ENCODE data around the gene PRIM2. TPM values are rescaled to one million over a fixed set of nuclear protein-coding genes. Genes with fewer than 3 reads are reported as not detected.

PRIM2 gene
- total and polyA plus RNA-seq, 10 of the 15 experiments (the other 5 are each of a cell fraction or from before 2014, with no cell fraction given): 13.2 to 38.6 (median 25.1) TPM

GRCh38 chr6:57298741-57299140 is 18.7 kb upstream of the PRIM2 start (continued):
- TF ChIP-seq HSF1 (IDR thresholded peaks at IDR 0.05; ENCODE audit: low read depth, low read length): no peak

- Histone ChIP-seq H2AFZ (ENCODE audit: control insufficient read depth, low read depth, low read length) (no peak overlapping the region), H3K9ac (ENCODE audit: control insufficient read depth, insufficient read depth, low read length) (no peak overlapping the region), H3K4me1 (ENCODE audit: control insufficient read depth, insufficient read depth, low read length) (no peaks in the 10 kb centered on the region), H3K9me3 (replicated peaks; ENCODE audit: control insufficient read depth, insufficient read depth, low read length) (no peaks in the 10 kb centered on the region), H4K20me1 (ENCODE audit: control insufficient read depth, insufficient read depth) (no peaks in the 10 kb centered on the region), H3K27me3 (replicated peaks in 1 of 2; ENCODE audit: control insufficient read depth in 2 of 2, insufficient read depth in 2 of 2, low read length in 1 of 2) (no peaks in the 10 kb centered on the region), H3K36me3 (ENCODE audit: control insufficient read depth in 2 of 2, insufficient read depth in 2 of 2, low read length in 1 of 2) (no peaks in the 10 kb centered on the region), H3K4me2 (ENCODE audit: control insufficient read depth, insufficient read depth) (no peak overlapping the region), H3K79me2 (ENCODE audit: control insufficient read depth, insufficient read depth, low read length) (no peaks in the 10 kb centered on the region), H3K27ac (ENCODE audit: control insufficient read depth, insufficient read depth) (no peak overlapping the region), H3K4me3 (no peak overlapping the region)
- ChIA-PET SMC1A (ENCODE audit: uncharacterized antibody, unreplicated experiment) (no interaction called here), RAD21 (ENCODE audit: unreplicated experiment) (no interaction called here), CTCF (interaction anchor here (1.0 kb wide), 1 partner anchor 397 kb away, joined by 3 read pairs; no protein-coding TSS in a partner anchor), POLR2A (no interaction called here)
- no TSS peak for BruUV-seq (replicated peaks)
- FAIRE-seq (no peak), ATAC-seq (no peak), DNase-seq (ENCODE audit: low read depth, low spot score) (no peak)
- intact Hi-C loops (cut with micrococcal nuclease; ENCODE audit: unreplicated experiment): no loop called here
- in situ Hi-C loops (cut with MboI): no loop called here
- 35% methylated on average over 1 of the region's 1 CpG for WGBS (ENCODE audit: insufficient coverage, insufficient replicate concordance, low lambda C conversion rate, missing lambda C conversion rate)
- TF ChIP-seq SMAD5 (IDR thresholded peaks at IDR 0.05; ENCODE audit: low read depth) (no peak), SMAD1 (IDR thresholded peaks at IDR 0.05; ENCODE audit: low read depth, partially characterized antibody) (no peak), SUPT20H (IDR thresholded peaks at IDR 0.05; ENCODE audit: borderline replicate concordance, control insufficient read depth, low read depth, low read length) (no peak), SREBF2 (IDR thresholded peaks at IDR 0.05; ENCODE audit: low read length) (no peak), RELA (IDR thresholded peaks at IDR 0.05; ENCODE audit: borderline replicate concordance, partially characterized antibody) (no peak), CHD2 (IDR thresholded peaks at IDR 0.05; ENCODE audit: borderline replicate concordance, low read depth, low read length) (no peak), SMARCA5 (IDR thresholded peaks at IDR 0.05) (no peak), CEBPZ (IDR thresholded peaks at IDR 0.05; ENCODE audit: low read depth, low read length) (no peak), NR2F1 (conservative IDR thresholded peaks at IDR 0.05) (no peak), TCF12 (IDR thresholded peaks at IDR 0.05; ENCODE audit: low read depth, low read length) (no peak)
- TF ChIP-seq, protein P1, sequence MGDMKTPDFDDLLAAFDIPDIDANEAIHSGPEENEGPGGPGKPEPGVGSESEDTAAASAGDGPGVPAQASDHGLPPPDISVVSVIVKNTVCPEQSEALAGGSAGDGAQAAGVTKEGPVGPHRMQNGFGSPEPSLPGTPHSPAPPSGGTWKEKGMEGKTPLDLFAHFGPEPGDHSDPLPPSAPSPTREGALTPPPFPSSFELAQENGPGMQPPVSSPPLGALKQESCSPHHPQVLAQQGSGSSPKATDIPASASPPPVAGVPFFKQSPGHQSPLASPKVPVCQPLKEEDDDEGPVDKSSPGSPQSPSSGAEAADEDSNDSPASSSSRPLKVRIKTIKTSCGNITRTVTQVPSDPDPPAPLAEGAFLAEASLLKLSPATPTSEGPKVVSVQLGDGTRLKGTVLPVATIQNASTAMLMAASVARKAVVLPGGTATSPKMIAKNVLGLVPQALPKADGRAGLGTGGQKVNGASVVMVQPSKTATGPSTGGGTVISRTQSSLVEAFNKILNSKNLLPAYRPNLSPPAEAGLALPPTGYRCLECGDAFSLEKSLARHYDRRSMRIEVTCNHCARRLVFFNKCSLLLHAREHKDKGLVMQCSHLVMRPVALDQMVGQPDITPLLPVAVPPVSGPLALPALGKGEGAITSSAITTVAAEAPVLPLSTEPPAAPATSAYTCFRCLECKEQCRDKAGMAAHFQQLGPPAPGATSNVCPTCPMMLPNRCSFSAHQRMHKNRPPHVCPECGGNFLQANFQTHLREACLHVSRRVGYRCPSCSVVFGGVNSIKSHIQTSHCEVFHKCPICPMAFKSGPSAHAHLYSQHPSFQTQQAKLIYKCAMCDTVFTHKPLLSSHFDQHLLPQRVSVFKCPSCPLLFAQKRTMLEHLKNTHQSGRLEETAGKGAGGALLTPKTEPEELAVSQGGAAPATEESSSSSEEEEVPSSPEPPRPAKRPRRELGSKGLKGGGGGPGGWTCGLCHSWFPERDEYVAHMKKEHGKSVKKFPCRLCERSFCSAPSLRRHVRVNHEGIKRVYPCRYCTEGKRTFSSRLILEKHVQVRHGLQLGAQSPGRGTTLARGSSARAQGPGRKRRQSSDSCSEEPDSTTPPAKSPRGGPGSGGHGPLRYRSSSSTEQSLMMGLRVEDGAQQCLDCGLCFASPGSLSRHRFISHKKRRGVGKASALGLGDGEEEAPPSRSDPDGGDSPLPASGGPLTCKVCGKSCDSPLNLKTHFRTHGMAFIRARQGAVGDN (IDR thresholded peaks at IDR 0.05): no peak
Observed at GRCh38 chr6:57301757-57302156, 15.7 kb upstream of the PRIM2 start.
